Nephron progenitor cell (in vitro differentiated cells): ENCODE results near the gene PARS2.

Source experiments
- DNase-seq: peaks from one replicate; pipeline ENCODE4 v3.0.0; 2021
- H3K27ac Mint-ChIP-seq: 2 replicates; pipeline ENCODE4 v1.8.0; 2021; ENCODE audit warnings: mild to moderate bottlenecking, moderate library complexity, mixed read lengths
- H3K27me3 Mint-ChIP-seq: 2 replicates; pipeline ENCODE4 v1.8.0; 2021; ENCODE audit warnings: mild to moderate bottlenecking, low read depth, mixed read lengths; ENCODE audit not compliant: poor library complexity
- H3K36me3 Mint-ChIP-seq: 2 replicates; pipeline ENCODE4 v1.8.0; 2021; ENCODE audit warnings: low read depth, mixed read lengths
- H3K4me1 Mint-ChIP-seq: 2 replicates; pipeline ENCODE4 v1.8.0; 2021; ENCODE audit warnings: mixed read lengths
- H3K4me3 Mint-ChIP-seq: 2 replicates; pipeline ENCODE4 v1.8.0; 2021; ENCODE audit warnings: mild to moderate bottlenecking, moderate library complexity, mixed read lengths
- H3K9me3 Mint-ChIP-seq: 2 replicates; pipeline ENCODE4 v1.8.0; 2021; ENCODE audit warnings: mild to moderate bottlenecking, moderate library complexity, mixed read lengths
- CTCF ChIP-seq: fragments of 200-600 bp; sonication (generic); IDR thresholded peaks from 2 replicates; pipeline ENCODE4 v1.5.0; 2021; ENCODE audit warnings: antibody characterized with exemption

The PARS2 gene

GRCh38 chr1:54795841-54796468 lies 31.6 kb upstream of the PARS2 start:
- Mint-ChIP-seq H3K36me3 (no peaks in the 10 kb centered on the region), H3K27ac (no peak overlapping the region), H3K4me3 (no peak overlapping the region), H3K27me3 (peaks cover 39% of the 10 kb centered on the region), H3K9me3 (peaks cover 3% of the 10 kb centered on the region), H3K4me1 (peaks cover 49% of the 10 kb centered on the region)
- no peak for TF ChIP-seq CTCF
- DNase-seq = no peak

GRCh38 chr1:54795356-54795665 lies 31.0 kb upstream of the PARS2 start:
- DNase-seq = no peak
- no peak for TF ChIP-seq CTCF
- H3K4me3 Mint-ChIP-seq = no peak overlapping the region
- H3K9me3 Mint-ChIP-seq = peaks cover 3% of the 10 kb centered on the region
- H3K27me3 Mint-ChIP-seq = peaks cover 41% of the 10 kb centered on the region
- H3K27ac Mint-ChIP-seq = no peak overlapping the region
- H3K36me3 Mint-ChIP-seq = no peaks in the 10 kb centered on the region
- peaks cover 48% of the 10 kb centered on the region for H3K4me1 Mint-ChIP-seq

GRCh38 chr1:54794451-54795355 lies 30.4 kb upstream of the PARS2 start:
- no peaks in the 10 kb centered on the region for H3K36me3 Mint-ChIP-seq
- DNase-seq = no peak
- no peak overlapping the region for H3K4me3 Mint-ChIP-seq

GRCh38 chr1:54792686-54793282 lies 28.5 kb upstream of the PARS2 start:
- Mint-ChIP-seq H3K27ac (peak overlapping the region; percentile 59), H3K36me3 (no peaks in the 10 kb centered on the region)
- no peak for TF ChIP-seq CTCF

More at GRCh38 chr1:54794451-54795355, 30.4 kb upstream of the PARS2 start:
- Mint-ChIP-seq H3K9me3 (peaks cover 3% of the 10 kb centered on the region), H3K27ac (peak overlapping the region; percentile 9), H3K4me1 (peaks cover 46% of the 10 kb centered on the region), H3K27me3 (peaks cover 35% of the 10 kb centered on the region)
- TF ChIP-seq CTCF = no peak

GRCh38 chr1:54791880-54792522 lies 27.7 kb upstream of the PARS2 start:
- Mint-ChIP-seq H3K27ac (no peak overlapping the region), H3K36me3 (no peaks in the 10 kb centered on the region), H3K9me3 (peaks cover 3% of the 10 kb centered on the region), H3K4me3 (peak overlapping the region; percentile 70), H3K27me3 (peaks cover 41% of the 10 kb centered on the region), H3K4me1 (peaks cover 55% of the 10 kb centered on the region)
- peak; percentile 70 for TF ChIP-seq CTCF
- peak; percentile 70 for DNase-seq

More at GRCh38 chr1:54792686-54793282, 28.5 kb upstream of the PARS2 start:
- DNase-seq = peak; percentile 60
- peaks cover 55% of the 10 kb centered on the region for H3K4me1 Mint-ChIP-seq
- peak overlapping the region; percentile 70 for H3K4me3 Mint-ChIP-seq
- peaks cover 3% of the 10 kb centered on the region for H3K9me3 Mint-ChIP-seq
- H3K27me3 Mint-ChIP-seq = peaks cover 42% of the 10 kb centered on the region
